HepG2 (cell line): ENCODE results near the gene IFI35. TPM values are rescaled to one million over a fixed set of nuclear protein-coding genes. Genes with fewer than 3 reads are reported as not detected.
A peak's percentile ranks its signal among the peaks of the same experiment; 100 is the strongest.

Experiments used
- ARID3A ChIP-seq: IDR thresholded peaks from 2 replicates; pipeline ENCODE4 v1.6.1; 2012; ENCODE audit warnings: low read depth, low read length, improper control_type of control experiment
- ARID4A ChIP-seq: sonication (generic); formaldehyde crosslinking; IDR thresholded peaks from 2 replicates; pipeline ENCODE4 v1.5.0; 2020; ENCODE audit warnings: mild to moderate bottlenecking, missing genetic modification reagents, borderline replicate concordance
- HDAC2 ChIP-seq: sonication (generic); formaldehyde crosslinking; IDR thresholded peaks from 2 replicates; pipeline ENCODE4 v1.4.0; 2020; ENCODE audit warnings: missing genetic modification reagents
- HNF1B ChIP-seq: sonication (generic); formaldehyde crosslinking; IDR thresholded peaks from 2 replicates; pipeline ENCODE4 v1.5.1; 2020; ENCODE audit warnings: mild to moderate bottlenecking, moderate library complexity, missing genetic modification reagents
- JUND ChIP-seq: sonication (generic); formaldehyde crosslinking; IDR thresholded peaks from 2 replicates; pipeline ENCODE4 v1.8.0; 2022; ENCODE audit warnings: mild to moderate bottlenecking, missing genetic modification reagents
- MIER3 ChIP-seq: IDR thresholded peaks from 2 replicates; pipeline ENCODE4 v1.6.1; 2016; ENCODE audit warnings: missing compliant biosample characterization, borderline replicate concordance
- MXD1 ChIP-seq: sonication (generic); formaldehyde crosslinking; IDR thresholded peaks from 2 replicates; pipeline ENCODE4 v1.4.0; 2020; ENCODE audit warnings: mild to moderate bottlenecking, missing genetic modification reagents
- RORA ChIP-seq: sonication (generic); formaldehyde crosslinking; IDR thresholded peaks from 2 replicates; pipeline ENCODE4 v1.5.0; 2020; ENCODE audit warnings: mild to moderate bottlenecking, missing genetic modification reagents, moderate library complexity
- TEAD3 ChIP-seq: optimal IDR thresholded peaks from 2 replicates; pipeline ENCODE3; 2016; ENCODE audit warnings: borderline replicate concordance
- ZBTB2 ChIP-seq: sonication (generic); formaldehyde crosslinking; IDR thresholded peaks from 2 replicates; pipeline ENCODE4 v1.8.0; 2022; ENCODE audit warnings: low read depth, missing genetic modification reagents
- ZFYVE20 ChIP-seq: sonication (generic); formaldehyde crosslinking; IDR thresholded peaks from 2 replicates; pipeline ENCODE4 v1.8.0; 2023; ENCODE audit warnings: low read depth, mild to moderate bottlenecking, moderate library complexity, missing genetic modification reagents, borderline replicate concordance
- ZNF350 ChIP-seq: sonication (generic); formaldehyde crosslinking; IDR thresholded peaks from 2 replicates; pipeline ENCODE4 v1.4.0; 2020; ENCODE audit warnings: mild to moderate bottlenecking, low read depth, missing genetic modification reagents, borderline replicate concordance
- ZNF639 ChIP-seq: conservative IDR thresholded peaks from 2 replicates; pipeline ENCODE4 v1.6.1; 2018; ENCODE audit warnings: missing genetic modification reagents
- ZNF740 ChIP-seq: sonication (generic); formaldehyde crosslinking; IDR thresholded peaks from 2 replicates; pipeline ENCODE4 v1.4.0; 2020; ENCODE audit warnings: missing genetic modification reagents
- ZNF746 ChIP-seq: sonication (generic); formaldehyde crosslinking; IDR thresholded peaks from 2 replicates; pipeline ENCODE4 v1.8.0; 2022; ENCODE audit warnings: mild to moderate bottlenecking, missing genetic modification reagents
- ZNF891 ChIP-seq: sonication (generic); formaldehyde crosslinking; IDR thresholded peaks from 2 replicates; pipeline ENCODE4 v1.5.0; 2020; ENCODE audit warnings: mild to moderate bottlenecking, missing genetic modification reagents
- polyA plus RNA-seq, 8 experiments: library from polyadenylated mRNA; depleted of rRNA in 3 of 8; stranded (reverse) in 7 of 8; unstranded in 1 of 8; fragments of >200 nt; fragmentation: Illumina TruSeq in 4 of 8; extraction: Trizol in 4 of 8; gene quantifications; 2 replicates each; pipeline versions ENCODE4 v1.2.1 to v1.2.3, GENCODE V29; 2011 to 2016; ENCODE audit warnings: low read depth in 4 of 8, missing spikeins in 1 of 8, mixed read lengths in 1 of 8; ENCODE audit not compliant: insufficient read depth in 1 of 8
- total RNA-seq, 5 experiments: library from RNA; depleted of rRNA; stranded (reverse); fragments of >200 nt; fragmentation: Illumina TruSeq; extraction: Trizol; gene quantifications; 2 replicates each; pipeline ENCODE4 v1.2.3, GENCODE V29; 2016; ENCODE audit warnings: low read depth in 1 of 5

The IFI35 gene
- total and polyA plus RNA-seq, 2 of the 13 experiments (the other 11 are each of a cell fraction or from before 2014, with no cell fraction given), result 28.9 to 38.1 TPM

- TF ChIP-seq ZNF350 (CRISPR knock-in tag) (peak; percentile 100), ZNF740 (CRISPR knock-in tag) (no peak), HNF1B (peak; percentile 100), JUND (CRISPR knock-in tag) (peak; percentile 82; the same call in 1 of the 2 replicates), TEAD3 (CRISPR knock-in tag) (peak; percentile 99), ZNF891 (CRISPR knock-in tag) (peak; percentile 99), ZNF639 (CRISPR knock-in tag) (peak; percentile 91), ARID4A (CRISPR knock-in tag) (peak; percentile 98), ZNF746 (peak; percentile 80), ZBTB2 (peak; percentile 87), MIER3 (CRISPR knock-in tag) (peak; percentile 99), RORA (CRISPR knock-in tag) (no peak), MXD1 (CRISPR knock-in tag) (peak; percentile 92), ZFYVE20 (CRISPR knock-in tag) (no peak), ARID3A (peak; percentile 90), HDAC2 (CRISPR knock-in tag) (peak; percentile 99)
Observed at GRCh38 chr17:42997984-42998938, 8.3 kb upstream of the IFI35 start, which contains the start of gene RPL27 (continued).
